NCI-H82 treated with DMSO at 0.1 percent for 48 hours (cell line): ENCODE results near the gene LRRFIP2.
"Not testable (repeated sequence)": the region's sequence is repeated elsewhere in the genome, so short reads cannot be mapped to it uniquely, and the experiment has no call there.

ENCODE experiments used
- DNase-seq: peaks from one replicate; lab custom pipeline; 2025; ENCODE audit not compliant: unreplicated experiment; lab: John Stamatoyannopoulos, UW

The LRRFIP2 gene

GRCh38 chr3:37072892-37073291 is 101.5 kb downstream of the LRRFIP2 start:
- DNase-seq = no peak

- no peak for DNase-seq
Measured at GRCh38 chr3:37071921-37072320, 102.5 kb downstream of the LRRFIP2 start.

- DNase-seq = no peak
Measured at GRCh38 chr3:37068031-37068430, 106.4 kb downstream of the LRRFIP2 start.

- DNase-seq = no peak
Measured at GRCh38 chr3:37067577-37067976, 106.8 kb downstream of the LRRFIP2 start.

GRCh38 chr3:37064747-37065146 is 109.6 kb downstream of the LRRFIP2 start:
- no peak for DNase-seq

GRCh38 chr3:37058117-37058516 is 116.3 kb downstream of the LRRFIP2 start:
- DNase-seq = no peak

- DNase-seq = no peak
Measured at GRCh38 chr3:37056826-37057225, 117.6 kb downstream of the LRRFIP2 start.

- not testable (repeated sequence) for DNase-seq
Measured at GRCh38 chr3:37055077-37055476, 119.3 kb downstream of the LRRFIP2 start.

GRCh38 chr3:37054370-37054769 is 120.0 kb downstream of the LRRFIP2 start:
- DNase-seq = no peak

GRCh38 chr3:37053753-37054152 is 120.6 kb downstream of the LRRFIP2 start:
- DNase-seq = no peak

- DNase-seq = no peak
Measured at GRCh38 chr3:37053337-37053736, 121.0 kb downstream of the LRRFIP2 start.

GRCh38 chr3:37052860-37053259 is 121.5 kb downstream of the LRRFIP2 start:
- DNase-seq = no peak

GRCh38 chr3:37050282-37050681 is 124.1 kb downstream of the LRRFIP2 start:
- DNase-seq = no peak

GRCh38 chr3:37042712-37043111 is 131.7 kb downstream of the LRRFIP2 start:
- DNase-seq = not testable (repeated sequence)

- DNase-seq = no peak
Measured at GRCh38 chr3:37041546-37042195, 132.7 kb downstream of the LRRFIP2 start.

GRCh38 chr3:37040231-37040630 is 134.2 kb downstream of the LRRFIP2 start:
- DNase-seq = no peak

- no peak for DNase-seq
Measured at GRCh38 chr3:37039161-37039846, 135.1 kb downstream of the LRRFIP2 start.

- DNase-seq = no peak
Measured at GRCh38 chr3:37037352-37037751, 137.0 kb downstream of the LRRFIP2 start.

GRCh38 chr3:37032961-37033360 is 141.4 kb downstream of the LRRFIP2 start:
- DNase-seq = no peak

- DNase-seq = no peak
Measured at GRCh38 chr3:37031096-37031682, 143.2 kb downstream of the LRRFIP2 start.

- DNase-seq = no peak
Measured at GRCh38 chr3:37030588-37030987, 143.8 kb downstream of the LRRFIP2 start.

GRCh38 chr3:37029516-37030163 is 144.7 kb downstream of the LRRFIP2 start:
- DNase-seq = no peak
